NCI-H1105 treated with DMSO at 0.1 percent for 48 hours (cell line): ENCODE data around the gene PTPRZ1.
A peak's percentile ranks its signal among the peaks of the same experiment; 100 is the strongest.

ENCODE experiments used
- DNase-seq: peaks from one replicate; lab custom pipeline; 2025; lab: John Stamatoyannopoulos, UW

Gene PTPRZ1

GRCh38 chr7:121891731-121892130 is 18.8 kb downstream of the PTPRZ1 start:
- DNase-seq, result no peak

- no peak for DNase-seq
Observed at GRCh38 chr7:121901026-121901425, 28.1 kb downstream of the PTPRZ1 start.

DNA sequence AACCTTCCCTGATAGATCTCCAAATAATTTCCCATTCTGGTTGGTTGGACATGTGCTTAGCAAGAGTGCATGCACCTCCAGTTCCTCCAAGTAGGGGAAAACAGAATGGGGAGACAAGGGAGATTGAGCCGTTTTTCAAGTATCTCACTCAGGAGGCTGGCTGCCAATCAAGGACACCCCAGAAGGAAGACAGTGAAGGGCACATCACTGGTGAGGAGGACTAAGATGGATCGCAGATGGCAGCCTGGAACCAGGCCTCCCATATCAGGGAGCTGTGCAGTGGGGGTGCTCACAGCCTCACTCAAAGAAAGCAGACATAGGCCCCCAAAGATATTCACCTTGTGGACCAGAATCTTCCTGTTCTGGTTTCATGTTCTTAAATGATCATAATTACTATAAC is 31.2 kb downstream of the PTPRZ1 start:
- no peak for DNase-seq

DNA sequence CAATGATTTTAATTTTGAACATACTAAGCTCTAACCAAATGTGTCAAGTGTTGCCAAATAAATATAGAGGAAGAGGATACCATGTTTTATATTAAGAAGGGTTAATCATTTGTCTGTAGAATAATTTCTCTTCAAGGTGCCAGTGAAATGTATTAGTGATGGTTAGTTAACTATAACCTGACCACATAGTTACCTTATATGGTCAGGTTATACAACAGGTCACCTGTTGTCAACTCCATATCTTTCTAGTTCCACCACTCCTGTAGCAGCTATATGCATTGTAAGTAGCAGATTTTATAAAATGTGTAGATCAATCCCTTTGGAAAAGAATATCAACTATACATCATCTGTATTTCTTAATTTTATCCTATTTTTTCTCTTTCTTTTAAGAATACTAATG is 35.1 kb downstream of the PTPRZ1 start:
- DNase-seq, result no peak

- no peak for DNase-seq
Observed at GRCh38 chr7:121909716-121910345, 36.9 kb downstream of the PTPRZ1 start.

DNA sequence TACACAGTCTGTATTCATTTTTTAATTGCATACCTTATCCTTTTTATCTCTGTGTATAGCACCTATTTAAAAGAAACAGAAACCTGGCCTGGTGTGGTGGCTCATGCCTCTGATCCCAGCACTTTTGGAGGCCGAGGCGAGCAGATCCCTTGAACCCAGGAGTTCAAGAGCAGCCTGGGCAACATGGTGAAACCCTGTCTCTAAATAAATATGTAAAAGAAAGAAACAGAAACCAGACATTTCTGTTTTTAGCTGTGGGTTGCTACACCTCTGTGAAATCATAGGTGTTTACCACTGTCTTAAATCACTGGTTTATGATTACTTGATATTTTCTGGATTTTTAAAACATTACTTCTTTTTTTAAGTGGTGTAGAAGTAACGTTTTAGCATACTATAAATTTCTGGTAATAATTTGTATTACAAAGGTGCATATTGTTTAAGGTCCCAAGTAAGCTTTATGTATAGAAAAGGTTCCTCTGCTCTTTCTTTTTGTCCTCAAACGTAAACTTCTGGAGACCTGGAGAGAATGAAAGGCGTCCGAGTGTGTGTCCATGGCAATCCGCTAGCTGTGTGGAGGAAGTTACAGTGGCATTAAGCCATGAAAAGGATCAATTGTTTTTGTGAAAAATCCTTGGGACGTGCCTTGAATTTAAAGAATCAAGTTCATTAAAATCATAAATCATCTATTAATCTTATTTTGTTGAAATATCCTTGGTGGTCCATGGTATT is 41.1 kb downstream of the PTPRZ1 start:
- no peak for DNase-seq

- DNase-seq, result no peak
Observed at GRCh38 chr7:121914676-121915279, 41.8 kb downstream of the PTPRZ1 start.

GRCh38 chr7:121916211-121916610 is 43.2 kb downstream of the PTPRZ1 start:
- DNase-seq, result peak; percentile 89

- DNase-seq, result no peak
Observed at GRCh38 chr7:121919986-121920385, 47.0 kb downstream of the PTPRZ1 start.

DNA sequence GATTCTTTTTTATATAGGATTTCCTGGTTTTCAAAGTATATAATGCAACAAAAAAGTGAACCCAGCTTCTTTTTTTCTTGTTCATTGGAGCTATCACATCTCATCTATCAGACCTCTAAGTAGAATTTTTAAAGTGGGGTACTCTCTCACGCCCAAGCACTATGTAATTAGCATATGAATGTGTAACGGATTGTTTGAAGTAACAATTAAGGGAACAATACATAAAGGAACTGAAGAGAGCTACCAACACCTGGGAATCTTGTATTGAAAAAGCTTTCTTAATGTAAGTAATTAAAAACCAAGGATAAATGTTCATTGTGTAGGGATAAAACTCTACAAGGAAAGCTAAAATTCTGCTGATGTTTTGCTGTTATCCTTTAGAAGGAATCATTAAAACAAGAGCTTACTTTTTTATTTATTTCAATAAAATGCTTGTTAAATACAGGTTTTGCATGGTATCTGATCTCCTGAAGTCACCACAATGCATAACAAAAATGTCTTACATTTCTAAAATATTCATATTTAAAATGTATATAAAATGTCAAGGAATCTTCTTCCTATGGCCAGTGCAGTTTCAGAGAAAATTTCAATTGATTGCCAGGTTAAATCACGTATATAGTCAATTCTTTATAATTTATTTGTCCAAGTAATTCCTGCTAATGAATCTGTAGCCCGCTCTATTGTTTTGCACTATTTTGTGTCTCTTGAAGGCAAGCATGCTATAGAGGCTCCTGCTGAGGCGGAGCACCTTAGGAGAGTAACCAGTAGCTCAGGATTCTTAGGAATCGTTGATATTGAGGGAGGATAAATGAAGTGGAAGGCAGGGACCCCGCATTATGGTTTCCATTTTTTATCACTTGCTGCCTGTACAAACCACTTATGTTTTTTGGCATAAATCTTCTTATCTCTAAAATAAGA is 51.6 kb downstream of the PTPRZ1 start:
- DNase-seq, result no peak

- no peak for DNase-seq
Observed at GRCh38 chr7:121931149-121931902, 58.4 kb downstream of the PTPRZ1 start.

GRCh38 chr7:121932768-121933167 is 59.8 kb downstream of the PTPRZ1 start:
- DNase-seq, result no peak

DNA sequence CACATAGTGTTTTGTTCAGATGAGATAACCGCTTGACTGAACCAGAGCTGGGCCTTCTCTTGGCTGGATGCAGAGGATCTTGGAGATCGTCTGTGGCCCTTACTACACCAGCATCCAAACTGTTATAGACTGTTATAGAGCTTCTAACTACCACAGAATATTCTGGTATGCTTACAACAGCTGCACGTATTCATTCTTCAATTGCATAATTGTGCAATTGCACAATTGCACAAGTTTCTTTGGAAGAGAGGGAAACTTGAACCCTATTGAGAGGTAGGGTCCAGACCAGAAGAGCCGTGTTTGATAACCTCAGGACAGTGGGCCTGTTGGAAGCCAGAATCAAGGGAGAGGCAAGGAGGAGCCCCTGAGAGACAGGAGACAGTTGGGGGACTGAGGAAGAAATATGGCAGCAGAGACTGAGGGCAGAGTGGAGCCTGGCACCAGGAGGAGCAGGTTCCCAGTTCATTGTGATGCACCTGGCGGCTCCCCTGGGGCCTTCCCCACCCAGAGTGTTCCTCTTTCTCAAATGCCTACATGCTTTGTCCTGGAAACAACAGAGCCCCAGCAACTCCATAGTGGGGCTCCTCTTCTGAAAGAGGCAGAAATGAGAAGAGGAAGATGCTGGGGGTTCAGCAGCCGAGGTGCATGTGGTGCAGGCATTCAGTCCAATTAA is 64.1 kb downstream of the PTPRZ1 start:
- no peak for DNase-seq

- DNase-seq, result no peak
Observed at GRCh38 chr7:121938429-121938996, 65.6 kb downstream of the PTPRZ1 start.

- no peak for DNase-seq
Observed at GRCh38 chr7:121940918-121941317, 68.0 kb downstream of the PTPRZ1 start.

GRCh38 chr7:121941830-121942229 is 68.9 kb downstream of the PTPRZ1 start:
- peak; percentile 61 for DNase-seq

DNA sequence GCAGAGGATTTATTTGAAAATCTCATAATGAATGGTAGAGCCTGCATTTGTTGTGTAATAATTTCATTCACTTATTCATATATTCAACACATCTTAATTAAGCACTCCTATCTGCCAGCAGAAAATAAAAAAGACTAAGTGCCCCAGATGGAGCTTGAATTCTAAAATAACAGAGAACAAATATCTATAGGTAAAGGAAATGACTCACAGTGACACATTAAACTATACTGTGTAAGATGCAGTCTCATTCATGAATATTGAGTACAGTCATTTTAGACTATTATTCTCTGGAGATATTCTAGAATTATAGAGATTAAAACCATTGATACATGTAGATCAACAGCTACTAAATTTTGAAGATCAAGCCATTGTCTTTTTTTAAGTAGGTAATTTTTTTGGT is 72.1 kb downstream of the PTPRZ1 start:
- DNase-seq, result no peak

DNA sequence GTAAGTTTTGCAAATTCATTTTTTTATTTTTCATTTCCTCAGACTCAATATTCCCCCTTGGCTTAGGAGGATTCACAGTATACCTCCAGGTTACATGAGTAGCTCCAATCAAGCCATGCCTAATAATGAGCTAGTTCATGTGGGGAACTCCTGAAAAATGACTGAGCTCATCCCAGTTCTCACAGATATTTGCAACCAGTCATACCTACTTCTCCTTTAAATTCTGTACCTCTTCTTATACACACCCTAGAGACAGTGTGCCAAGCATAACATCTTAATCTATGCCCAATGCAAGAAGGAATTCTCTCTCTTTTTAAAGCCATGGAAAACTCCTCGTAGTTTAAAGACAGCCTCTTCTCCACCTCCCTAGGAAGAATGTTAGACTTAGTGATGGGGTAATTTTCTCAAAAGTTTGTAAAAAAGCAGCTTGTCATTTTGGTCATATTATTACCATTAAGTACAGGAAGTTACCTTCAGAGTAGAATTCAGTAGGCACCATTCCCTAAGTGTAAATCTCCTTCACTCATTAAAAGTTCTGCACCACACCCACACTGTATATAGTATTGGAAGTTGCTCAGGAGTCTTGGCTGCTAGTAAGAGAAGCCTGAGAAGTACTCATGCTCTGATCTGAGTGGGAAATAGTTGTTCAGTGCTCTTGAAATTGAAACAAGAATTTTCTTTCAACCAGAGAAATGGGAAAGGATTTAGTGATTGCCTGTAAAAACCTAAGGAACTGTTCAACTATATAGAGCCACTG is 72.7 kb downstream of the PTPRZ1 start:
- no peak for DNase-seq

GRCh38 chr7:121953164-121953563 is 80.2 kb downstream of the PTPRZ1 start:
- DNase-seq, result no peak

GRCh38 chr7:121953601-121954000 is 80.6 kb downstream of the PTPRZ1 start:
- no peak for DNase-seq
